ENCODE measurements around the gene PSMB5. TPM values are rescaled to one million over a fixed set of nuclear protein-coding genes. Genes with fewer than 3 reads are reported as not detected.

The PSMB5 gene
- total and polyA plus RNA-seq, 2 of the 13 experiments (the other 11 are each of a cell fraction or from before 2014, with no cell fraction given): 705 to 871 TPM

- TF ChIP-seq ZNF562 (CRISPR knock-in tag; IDR thresholded peaks at IDR 0.05; ENCODE audit: borderline replicate concordance) (no peak), MED1 (CRISPR knock-in tag; IDR thresholded peaks at IDR 0.05) (no peak), POLR2A (IDR thresholded peaks at IDR 0.05; ENCODE audit: insufficient read depth in 1 of 2, low read depth in 2 of 2, low read length in 2 of 2) (peak in 1 of 2 experiments; percentile 59; a peak in 1 of 4 replicates), GABPA (IDR thresholded peaks at IDR 0.05; ENCODE audit: low read depth, low read length) (no peak), GABPA (CRISPR knock-in tag; IDR thresholded peaks at IDR 0.05; ENCODE audit: low read depth) (no peak), THAP8 (CRISPR knock-in tag; IDR thresholded peaks at IDR 0.05; ENCODE audit: borderline replicate concordance) (no peak), PRDM10 (CRISPR knock-in tag; IDR thresholded peaks at IDR 0.05; ENCODE audit: low read depth) (peak; percentile 81), NR2F6 (IDR thresholded peaks at IDR 0.05) (no peak), NR2F6 (CRISPR knock-in tag; IDR thresholded peaks at IDR 0.05) (peak; percentile 76; the same call in 1 of the 2 replicates), ZNF782 (CRISPR knock-in tag; IDR thresholded peaks at IDR 0.05; ENCODE audit: borderline replicate concordance) (peak; percentile 90; the same call in 1 of the 2 replicates), ELF4 (CRISPR knock-in tag; IDR thresholded peaks at IDR 0.05; ENCODE audit: borderline replicate concordance) (no peak), NCOA2 (CRISPR knock-in tag; IDR thresholded peaks at IDR 0.05) (peak; percentile 85), ZNF747 (CRISPR knock-in tag; IDR thresholded peaks at IDR 0.05; ENCODE audit: borderline replicate concordance) (peak; percentile 72; the same call in 1 of the 2 replicates), GATAD2A (CRISPR knock-in tag; IDR thresholded peaks at IDR 0.05) (peak; percentile 97), FOXA3 (CRISPR knock-in tag; IDR thresholded peaks at IDR 0.05) (peak; percentile 77), ZNF224 (CRISPR knock-in tag; IDR thresholded peaks at IDR 0.05) (no peak), LCORL (IDR thresholded peaks at IDR 0.05) (peak; percentile 97), LCORL (CRISPR knock-in tag; IDR thresholded peaks at IDR 0.05) (no peak), ZMYM2 (CRISPR knock-in tag; IDR thresholded peaks at IDR 0.05) (no peak), ZNF761 (CRISPR knock-in tag; conservative IDR thresholded peaks at IDR 0.05) (peak; percentile 65; the same call in 1 of the 2 replicates), NKX3-1 (CRISPR knock-in tag; IDR thresholded peaks at IDR 0.05) (no peak), ZNF296 (CRISPR knock-in tag; conservative IDR thresholded peaks at IDR 0.05) (no peak), ZNF891 (CRISPR knock-in tag; IDR thresholded peaks at IDR 0.05) (no peak), CSRNP1 (CRISPR knock-in tag; IDR thresholded peaks at IDR 0.05) (no peak), ZBTB1 (CRISPR knock-in tag; IDR thresholded peaks at IDR 0.05; ENCODE audit: borderline replicate concordance) (peak; percentile 29; the same call in 1 of the 2 replicates), KDM3A (CRISPR knock-in tag; IDR thresholded peaks at IDR 0.05; ENCODE audit: low read depth) (peak; percentile 98), ZNF30 (CRISPR knock-in tag; IDR thresholded peaks at IDR 0.05) (no peak), NCOR1 (IDR thresholded peaks at IDR 0.05; ENCODE audit: borderline replicate concordance, low read length) (peak; percentile 82), ADNP (CRISPR knock-in tag; IDR thresholded peaks at IDR 0.05) (no peak)
Measured at GRCh38 chr14:22982477-22983245, 52.0 kb downstream of the PSMB5 start, which contains the start of gene AJUBA (continued).
